ENCODE measurements around the gene SPC25. TPM values are rescaled to one million over a fixed set of nuclear protein-coding genes. Genes with fewer than 3 reads are reported as not detected.

The SPC25 gene
- total and polyA plus RNA-seq, 2 experiments from 2014 or later, result 23.4 to 72.7 TPM

DNA sequence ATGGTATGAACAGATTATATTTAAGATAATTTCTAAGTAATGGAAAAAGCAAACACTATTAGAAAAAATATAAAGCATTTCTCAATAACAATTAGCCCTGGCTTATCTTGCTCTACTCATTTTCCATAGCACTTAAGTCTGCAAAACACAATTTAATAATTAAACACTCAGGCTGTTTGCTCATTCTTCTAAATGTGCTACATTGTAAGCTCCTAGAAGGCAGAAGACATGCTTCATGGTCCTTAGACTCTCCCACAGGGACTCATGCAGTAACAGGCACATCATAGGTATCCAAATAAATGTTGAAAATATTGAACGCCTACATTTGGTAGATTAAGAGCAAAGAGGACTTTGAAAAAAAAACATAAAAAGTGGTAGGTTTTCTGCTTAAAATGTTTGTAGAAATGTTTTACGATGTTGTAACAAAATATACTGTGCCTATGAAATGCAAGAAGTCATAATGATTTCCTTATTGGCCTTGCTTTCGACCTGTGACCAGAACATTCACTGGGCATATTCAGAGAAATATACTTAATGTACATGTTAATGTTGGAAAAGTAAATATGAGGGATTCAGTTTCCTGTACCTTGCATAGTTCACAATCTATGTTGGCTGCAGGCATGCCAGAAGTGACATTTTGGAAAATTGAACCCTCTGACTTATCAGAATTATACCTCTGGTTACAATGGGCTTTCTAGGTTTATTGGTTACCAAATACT is 38.0 kb upstream of the SPC25 start (continued):
- TF ChIP-seq, protein P1, sequence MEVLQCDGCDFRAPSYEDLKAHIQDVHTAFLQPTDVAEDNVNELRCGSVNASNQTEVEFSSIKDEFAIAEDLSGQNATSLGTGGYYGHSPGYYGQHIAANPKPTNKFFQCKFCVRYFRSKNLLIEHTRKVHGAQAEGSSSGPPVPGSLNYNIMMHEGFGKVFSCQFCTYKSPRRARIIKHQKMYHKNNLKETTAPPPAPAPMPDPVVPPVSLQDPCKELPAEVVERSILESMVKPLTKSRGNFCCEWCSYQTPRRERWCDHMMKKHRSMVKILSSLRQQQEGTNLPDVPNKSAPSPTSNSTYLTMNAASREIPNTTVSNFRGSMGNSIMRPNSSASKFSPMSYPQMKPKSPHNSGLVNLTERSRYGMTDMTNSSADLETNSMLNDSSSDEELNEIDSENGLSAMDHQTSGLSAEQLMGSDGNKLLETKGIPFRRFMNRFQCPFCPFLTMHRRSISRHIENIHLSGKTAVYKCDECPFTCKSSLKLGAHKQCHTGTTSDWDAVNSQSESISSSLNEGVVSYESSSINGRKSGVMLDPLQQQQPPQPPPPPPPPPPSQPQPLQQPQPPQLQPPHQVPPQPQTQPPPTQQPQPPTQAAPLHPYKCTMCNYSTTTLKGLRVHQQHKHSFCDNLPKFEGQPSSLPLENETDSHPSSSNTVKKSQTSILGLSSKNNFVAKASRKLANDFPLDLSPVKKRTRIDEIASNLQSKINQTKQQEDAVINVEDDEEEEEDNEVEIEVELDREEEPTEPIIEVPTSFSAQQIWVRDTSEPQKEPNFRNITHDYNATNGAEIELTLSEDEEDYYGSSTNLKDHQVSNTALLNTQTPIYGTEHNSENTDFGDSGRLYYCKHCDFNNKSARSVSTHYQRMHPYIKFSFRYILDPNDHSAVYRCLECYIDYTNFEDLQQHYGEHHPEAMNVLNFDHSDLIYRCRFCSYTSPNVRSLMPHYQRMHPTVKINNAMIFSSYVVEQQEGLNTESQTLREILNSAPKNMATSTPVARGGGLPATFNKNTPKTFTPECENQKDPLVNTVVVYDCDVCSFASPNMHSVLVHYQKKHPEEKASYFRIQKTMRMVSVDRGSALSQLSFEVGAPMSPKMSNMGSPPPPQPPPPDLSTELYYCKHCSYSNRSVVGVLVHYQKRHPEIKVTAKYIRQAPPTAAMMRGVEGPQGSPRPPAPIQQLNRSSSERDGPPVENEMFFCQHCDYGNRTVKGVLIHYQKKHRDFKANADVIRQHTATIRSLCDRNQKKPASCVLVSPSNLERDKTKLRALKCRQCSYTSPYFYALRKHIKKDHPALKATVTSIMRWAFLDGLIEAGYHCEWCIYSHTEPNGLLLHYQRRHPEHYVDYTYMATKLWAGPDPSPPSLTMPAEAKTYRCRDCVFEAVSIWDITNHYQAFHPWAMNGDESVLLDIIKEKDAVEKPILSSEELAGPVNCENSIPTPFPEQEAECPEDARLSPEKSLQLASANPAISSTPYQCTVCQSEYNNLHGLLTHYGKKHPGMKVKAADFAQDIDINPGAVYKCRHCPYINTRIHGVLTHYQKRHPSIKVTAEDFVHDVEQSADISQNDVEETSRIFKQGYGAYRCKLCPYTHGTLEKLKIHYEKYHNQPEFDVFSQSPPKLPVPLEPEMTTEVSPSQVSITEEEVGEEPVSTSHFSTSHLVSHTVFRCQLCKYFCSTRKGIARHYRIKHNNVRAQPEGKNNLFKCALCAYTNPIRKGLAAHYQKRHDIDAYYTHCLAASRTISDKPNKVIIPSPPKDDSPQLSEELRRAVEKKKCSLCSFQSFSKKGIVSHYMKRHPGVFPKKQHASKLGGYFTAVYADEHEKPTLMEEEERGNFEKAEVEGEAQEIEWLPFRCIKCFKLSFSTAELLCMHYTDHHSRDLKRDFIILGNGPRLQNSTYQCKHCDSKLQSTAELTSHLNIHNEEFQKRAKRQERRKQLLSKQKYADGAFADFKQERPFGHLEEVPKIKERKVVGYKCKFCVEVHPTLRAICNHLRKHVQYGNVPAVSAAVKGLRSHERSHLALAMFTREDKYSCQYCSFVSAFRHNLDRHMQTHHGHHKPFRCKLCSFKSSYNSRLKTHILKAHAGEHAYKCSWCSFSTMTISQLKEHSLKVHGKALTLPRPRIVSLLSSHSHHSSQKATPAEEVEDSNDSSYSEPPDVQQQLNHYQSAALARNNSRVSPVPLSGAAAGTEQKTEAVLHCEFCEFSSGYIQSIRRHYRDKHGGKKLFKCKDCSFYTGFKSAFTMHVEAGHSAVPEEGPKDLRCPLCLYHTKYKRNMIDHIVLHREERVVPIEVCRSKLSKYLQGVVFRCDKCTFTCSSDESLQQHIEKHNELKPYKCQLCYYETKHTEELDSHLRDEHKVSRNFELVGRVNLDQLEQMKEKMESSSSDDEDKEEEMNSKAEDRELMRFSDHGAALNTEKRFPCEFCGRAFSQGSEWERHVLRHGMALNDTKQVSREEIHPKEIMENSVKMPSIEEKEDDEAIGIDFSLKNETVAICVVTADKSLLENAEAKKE (CRISPR knock-in tag; IDR thresholded peaks at IDR 0.05), result no peak
- no peak for TF ChIP-seq JUNB (IDR thresholded peaks at IDR 0.05; ENCODE audit: unreplicated experiment)

DNA sequence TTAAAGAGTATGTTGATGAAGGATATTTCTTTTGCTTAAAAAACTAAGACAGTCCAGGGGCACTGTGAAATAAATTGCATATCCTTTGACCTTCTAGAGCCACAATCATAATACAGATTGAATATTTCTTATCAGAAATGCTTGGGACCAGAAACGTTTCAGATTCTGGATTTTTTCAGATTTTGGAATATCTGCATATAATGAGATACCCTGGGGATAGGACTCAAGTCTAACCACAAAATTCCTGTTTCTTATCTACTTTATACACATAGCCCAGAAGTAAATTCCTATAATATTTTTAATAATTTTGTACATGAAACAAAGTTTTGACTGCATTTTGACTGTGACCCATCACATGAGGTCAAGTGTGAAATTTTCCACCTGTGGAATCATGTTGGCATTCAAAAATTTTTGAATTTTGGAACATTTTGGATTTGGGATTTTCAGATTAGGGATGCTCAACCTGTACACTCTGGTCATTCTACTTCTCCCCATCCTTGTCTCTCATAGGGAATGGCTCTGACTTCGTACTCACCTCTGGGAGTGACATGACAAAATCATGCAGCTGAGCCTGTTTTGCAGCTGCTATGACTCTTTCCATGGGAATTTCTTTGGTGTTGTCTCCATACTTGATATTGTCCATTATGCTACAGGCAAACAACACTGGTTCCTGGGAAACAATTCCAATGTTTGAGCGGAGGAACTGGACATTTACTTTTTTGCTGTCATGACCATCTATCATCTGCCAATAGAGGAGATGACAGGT is 36.6 kb upstream of the SPC25 start:
- Histone ChIP-seq H3K4me2 (no peak overlapping the region), H3K27me3 (ENCODE audit: insufficient read depth) (no peaks in the 10 kb centered on the region), H3K36me3 (ENCODE audit: insufficient read depth) (no peaks in the 10 kb centered on the region), H3K4me1 (ENCODE audit: insufficient read depth) (peaks cover 6% of the 10 kb centered on the region; the same call in 1 of the 2 replicates), H3K4me3 (no peak overlapping the region), H3K27ac (ENCODE audit: low read depth) (no peak overlapping the region), H3K79me2 (replicated peaks; ENCODE audit: insufficient read depth) (no peaks in the 10 kb centered on the region), H3F3A (replicated peaks; ENCODE audit: low read depth) (no peaks in the 10 kb centered on the region), H2AFZ (no peak overlapping the region), H4K20me1 (replicated peaks; ENCODE audit: insufficient read depth) (no peaks in the 10 kb centered on the region), H3K9me2 (ENCODE audit: insufficient read depth) (no peaks in the 10 kb centered on the region)
- Mint-ChIP-seq H3K27ac (no peak overlapping the region), H3K4me1 (peaks cover 7% of the 10 kb centered on the region; the same call in 2 of the 3 replicates), H3K4me3 (no peak overlapping the region), H3K36me3 (ENCODE audit: low read depth) (no peaks in the 10 kb centered on the region), H3K9me3 (no peaks in the 10 kb centered on the region), H3K27me3 (ENCODE audit: insufficient read depth, low read depth, poor library complexity) (peaks cover 2% of the 10 kb centered on the region)
- ATAC-seq, result no peak
- DNase-seq (ENCODE audit: low spot score), result no peak
- TF ChIP-seq NANOG (IDR thresholded peaks at IDR 0.05; ENCODE audit: borderline replicate concordance), result no peak
- TF ChIP-seq, protein P2, sequence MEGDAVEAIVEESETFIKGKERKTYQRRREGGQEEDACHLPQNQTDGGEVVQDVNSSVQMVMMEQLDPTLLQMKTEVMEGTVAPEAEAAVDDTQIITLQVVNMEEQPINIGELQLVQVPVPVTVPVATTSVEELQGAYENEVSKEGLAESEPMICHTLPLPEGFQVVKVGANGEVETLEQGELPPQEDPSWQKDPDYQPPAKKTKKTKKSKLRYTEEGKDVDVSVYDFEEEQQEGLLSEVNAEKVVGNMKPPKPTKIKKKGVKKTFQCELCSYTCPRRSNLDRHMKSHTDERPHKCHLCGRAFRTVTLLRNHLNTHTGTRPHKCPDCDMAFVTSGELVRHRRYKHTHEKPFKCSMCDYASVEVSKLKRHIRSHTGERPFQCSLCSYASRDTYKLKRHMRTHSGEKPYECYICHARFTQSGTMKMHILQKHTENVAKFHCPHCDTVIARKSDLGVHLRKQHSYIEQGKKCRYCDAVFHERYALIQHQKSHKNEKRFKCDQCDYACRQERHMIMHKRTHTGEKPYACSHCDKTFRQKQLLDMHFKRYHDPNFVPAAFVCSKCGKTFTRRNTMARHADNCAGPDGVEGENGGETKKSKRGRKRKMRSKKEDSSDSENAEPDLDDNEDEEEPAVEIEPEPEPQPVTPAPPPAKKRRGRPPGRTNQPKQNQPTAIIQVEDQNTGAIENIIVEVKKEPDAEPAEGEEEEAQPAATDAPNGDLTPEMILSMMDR (conservative IDR thresholded peaks at IDR 0.05; ENCODE audit: low read depth in 2 of 2), result no peak
- TF ChIP-seq, protein P3, sequence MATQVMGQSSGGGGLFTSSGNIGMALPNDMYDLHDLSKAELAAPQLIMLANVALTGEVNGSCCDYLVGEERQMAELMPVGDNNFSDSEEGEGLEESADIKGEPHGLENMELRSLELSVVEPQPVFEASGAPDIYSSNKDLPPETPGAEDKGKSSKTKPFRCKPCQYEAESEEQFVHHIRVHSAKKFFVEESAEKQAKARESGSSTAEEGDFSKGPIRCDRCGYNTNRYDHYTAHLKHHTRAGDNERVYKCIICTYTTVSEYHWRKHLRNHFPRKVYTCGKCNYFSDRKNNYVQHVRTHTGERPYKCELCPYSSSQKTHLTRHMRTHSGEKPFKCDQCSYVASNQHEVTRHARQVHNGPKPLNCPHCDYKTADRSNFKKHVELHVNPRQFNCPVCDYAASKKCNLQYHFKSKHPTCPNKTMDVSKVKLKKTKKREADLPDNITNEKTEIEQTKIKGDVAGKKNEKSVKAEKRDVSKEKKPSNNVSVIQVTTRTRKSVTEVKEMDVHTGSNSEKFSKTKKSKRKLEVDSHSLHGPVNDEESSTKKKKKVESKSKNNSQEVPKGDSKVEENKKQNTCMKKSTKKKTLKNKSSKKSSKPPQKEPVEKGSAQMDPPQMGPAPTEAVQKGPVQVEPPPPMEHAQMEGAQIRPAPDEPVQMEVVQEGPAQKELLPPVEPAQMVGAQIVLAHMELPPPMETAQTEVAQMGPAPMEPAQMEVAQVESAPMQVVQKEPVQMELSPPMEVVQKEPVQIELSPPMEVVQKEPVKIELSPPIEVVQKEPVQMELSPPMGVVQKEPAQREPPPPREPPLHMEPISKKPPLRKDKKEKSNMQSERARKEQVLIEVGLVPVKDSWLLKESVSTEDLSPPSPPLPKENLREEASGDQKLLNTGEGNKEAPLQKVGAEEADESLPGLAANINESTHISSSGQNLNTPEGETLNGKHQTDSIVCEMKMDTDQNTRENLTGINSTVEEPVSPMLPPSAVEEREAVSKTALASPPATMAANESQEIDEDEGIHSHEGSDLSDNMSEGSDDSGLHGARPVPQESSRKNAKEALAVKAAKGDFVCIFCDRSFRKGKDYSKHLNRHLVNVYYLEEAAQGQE (IDR thresholded peaks at IDR 0.05; ENCODE audit: unreplicated experiment), result no peak
- TF ChIP-seq, protein P4, sequence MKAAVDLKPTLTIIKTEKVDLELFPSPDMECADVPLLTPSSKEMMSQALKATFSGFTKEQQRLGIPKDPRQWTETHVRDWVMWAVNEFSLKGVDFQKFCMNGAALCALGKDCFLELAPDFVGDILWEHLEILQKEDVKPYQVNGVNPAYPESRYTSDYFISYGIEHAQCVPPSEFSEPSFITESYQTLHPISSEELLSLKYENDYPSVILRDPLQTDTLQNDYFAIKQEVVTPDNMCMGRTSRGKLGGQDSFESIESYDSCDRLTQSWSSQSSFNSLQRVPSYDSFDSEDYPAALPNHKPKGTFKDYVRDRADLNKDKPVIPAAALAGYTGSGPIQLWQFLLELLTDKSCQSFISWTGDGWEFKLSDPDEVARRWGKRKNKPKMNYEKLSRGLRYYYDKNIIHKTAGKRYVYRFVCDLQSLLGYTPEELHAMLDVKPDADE (IDR thresholded peaks at IDR 0.05), result no peak
- TF ChIP-seq CREB1 (CRISPR knock-in tag; IDR thresholded peaks at IDR 0.05; ENCODE audit: low read depth), result no peak
- no peak for TF ChIP-seq JUNB (IDR thresholded peaks at IDR 0.05; ENCODE audit: unreplicated experiment)
- no peak for TF ChIP-seq ZNF331 (CRISPR knock-in tag; IDR thresholded peaks at IDR 0.05; ENCODE audit: low read depth)
- TF ChIP-seq POLR2AphosphoS5 (IDR thresholded peaks at IDR 0.05; ENCODE audit: low read depth), result no peak
